Raji (cell line): Measurements from ENCODE around the gene SCN3B.

Experiments
- POLR2A ChIP-seq: IDR thresholded peaks from 2 replicates; pipeline ENCODE4 v1.6.1; 2011; ENCODE audit warnings: low read depth, low read length, control low read depth; ENCODE audit not compliant: insufficient read depth

The SCN3B gene

DNA sequence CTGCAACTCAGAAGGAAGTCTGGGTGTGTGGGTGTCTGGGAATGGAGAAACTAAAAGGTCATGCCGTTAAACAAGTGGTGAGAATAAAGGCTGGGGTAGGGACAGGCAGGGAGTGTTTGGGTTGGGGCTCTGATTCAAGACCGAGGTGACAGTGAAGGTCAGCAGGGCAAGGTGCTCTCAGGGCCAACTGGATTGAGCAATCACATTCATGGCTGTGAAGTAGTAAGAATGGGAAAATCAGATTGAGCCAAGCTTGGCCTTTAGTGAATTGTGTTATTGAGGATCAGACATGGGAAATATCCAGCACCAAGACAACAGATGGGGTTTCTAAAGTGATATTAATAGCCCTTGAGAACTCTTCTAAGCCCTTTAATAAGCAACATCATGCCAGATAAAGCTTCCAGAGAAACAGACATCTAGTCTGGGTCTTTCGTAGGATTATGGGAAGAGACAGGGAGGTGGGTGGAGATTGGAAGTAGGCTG lies 24.3 kb downstream of the SCN3B start:
- no peak for TF ChIP-seq POLR2A

GRCh38 chr11:123628936-123629683 lies 25.3 kb downstream of the SCN3B start:
- TF ChIP-seq POLR2A = no peak

DNA sequence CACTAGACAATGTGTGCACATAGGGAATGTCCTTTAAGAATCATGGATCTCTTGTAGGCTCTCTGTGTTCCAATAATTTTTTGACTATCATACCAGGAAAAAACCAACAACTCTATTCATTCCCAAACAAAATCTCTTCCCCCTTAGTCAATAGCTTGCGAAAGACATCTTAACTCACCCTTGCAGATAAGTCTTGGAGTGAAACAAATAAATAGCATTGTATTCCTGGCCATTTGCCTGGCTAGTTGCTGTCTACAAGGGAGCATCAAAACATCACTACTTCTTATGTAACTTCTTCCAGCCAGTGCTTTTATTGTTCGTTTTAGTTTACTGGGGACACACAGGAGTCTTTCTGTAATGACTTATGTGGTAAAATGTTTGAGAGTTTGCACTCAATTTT lies 29.4 kb downstream of the SCN3B start:
- TF ChIP-seq POLR2A = no peak

DNA sequence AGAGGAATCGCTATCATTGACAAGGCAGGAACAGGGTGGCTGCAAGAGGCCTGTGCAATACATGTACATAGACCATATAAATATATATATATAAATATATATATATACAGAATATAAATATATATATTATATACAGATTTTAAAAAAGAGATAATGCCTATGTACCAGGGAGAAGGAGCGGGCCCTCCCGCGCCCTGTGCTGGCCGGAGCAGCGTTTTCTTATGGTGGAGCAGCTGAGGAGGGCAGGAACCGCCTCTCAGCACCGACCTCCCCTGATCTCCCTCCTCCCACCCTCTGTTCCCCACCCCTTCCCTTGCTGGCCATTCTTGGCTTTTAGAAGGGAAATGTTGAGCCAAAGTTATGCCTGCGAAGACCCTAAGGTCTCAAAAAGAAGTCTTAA lies 31.8 kb downstream of the SCN3B start:
- TF ChIP-seq POLR2A = no peak

GRCh38 chr11:123616505-123617198 lies 37.8 kb downstream of the SCN3B start:
- no peak for TF ChIP-seq POLR2A

DNA sequence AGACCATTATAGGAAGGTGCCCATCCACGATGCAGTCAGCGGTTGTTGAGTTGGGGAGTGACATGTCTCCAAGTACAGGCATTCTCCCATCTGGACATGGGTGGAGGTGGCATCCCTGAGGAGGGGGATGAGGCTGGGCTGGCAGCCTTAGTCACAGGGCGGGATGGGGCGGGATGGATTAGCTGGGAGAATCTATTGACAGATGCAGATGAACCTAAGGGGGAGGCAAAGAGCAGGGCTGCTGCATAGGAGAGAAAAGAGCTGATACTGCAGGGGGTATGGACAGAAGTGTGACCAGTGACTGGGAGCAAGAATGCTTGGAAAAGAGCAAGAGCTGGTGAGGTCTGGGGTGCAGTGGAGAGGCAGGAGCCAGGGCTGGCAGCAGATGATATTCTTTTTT lies 42.7 kb downstream of the SCN3B start:
- no peak for TF ChIP-seq POLR2A

- no peak for TF ChIP-seq POLR2A
These were observed 45.5 kb downstream of the SCN3B start for GRCh38 chr11:123608945-123609344.

GRCh38 chr11:123608371-123608770 lies 46.1 kb downstream of the SCN3B start:
- TF ChIP-seq POLR2A = no peak

- TF ChIP-seq POLR2A = no peak
These were observed 46.6 kb downstream of the SCN3B start for GRCh38 chr11:123607781-123608180.

DNA sequence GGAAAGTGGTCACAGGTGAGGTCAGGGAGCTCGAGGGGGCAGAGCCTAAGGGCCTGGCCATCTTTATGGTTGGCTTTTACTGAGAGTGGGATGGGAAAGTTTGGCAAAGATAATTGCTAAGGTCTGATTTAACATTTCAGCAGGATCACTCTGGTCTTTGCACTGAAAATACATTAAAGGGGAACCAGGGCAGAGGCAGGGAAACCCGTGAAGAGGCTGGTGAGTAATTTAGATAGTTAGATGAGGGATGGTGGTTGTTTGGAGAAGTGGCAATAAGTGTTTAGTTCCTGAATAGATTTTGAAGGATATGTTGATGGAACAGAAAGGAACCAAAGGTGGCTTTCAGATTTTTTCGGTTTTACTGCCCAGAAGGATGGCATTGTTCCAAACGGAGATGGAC lies 50.8 kb downstream of the SCN3B start:
- no peak for TF ChIP-seq POLR2A

DNA sequence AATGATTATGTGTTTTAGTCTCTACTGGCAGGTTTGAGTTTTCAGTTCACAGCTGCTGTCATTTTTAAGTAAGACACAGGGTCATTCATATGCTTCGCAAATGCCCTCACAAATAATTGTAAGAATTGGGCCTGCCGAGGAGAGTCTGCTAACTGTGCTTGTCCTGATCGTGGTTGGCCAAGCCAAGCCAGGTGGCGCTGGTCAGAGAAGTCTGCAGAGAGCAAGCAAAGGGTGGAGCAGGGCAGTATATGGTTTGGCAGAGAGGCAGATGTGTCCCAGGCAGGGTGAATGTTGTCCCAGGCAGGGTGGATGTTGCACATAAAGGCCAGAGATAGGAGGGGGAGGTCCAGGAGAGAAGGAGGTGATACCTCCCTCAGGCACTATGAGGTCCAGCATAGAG lies 52.7 kb downstream of the SCN3B start:
- no peak for TF ChIP-seq POLR2A

GRCh38 chr11:123601136-123601535 lies 53.3 kb downstream of the SCN3B start:
- no peak for TF ChIP-seq POLR2A

DNA sequence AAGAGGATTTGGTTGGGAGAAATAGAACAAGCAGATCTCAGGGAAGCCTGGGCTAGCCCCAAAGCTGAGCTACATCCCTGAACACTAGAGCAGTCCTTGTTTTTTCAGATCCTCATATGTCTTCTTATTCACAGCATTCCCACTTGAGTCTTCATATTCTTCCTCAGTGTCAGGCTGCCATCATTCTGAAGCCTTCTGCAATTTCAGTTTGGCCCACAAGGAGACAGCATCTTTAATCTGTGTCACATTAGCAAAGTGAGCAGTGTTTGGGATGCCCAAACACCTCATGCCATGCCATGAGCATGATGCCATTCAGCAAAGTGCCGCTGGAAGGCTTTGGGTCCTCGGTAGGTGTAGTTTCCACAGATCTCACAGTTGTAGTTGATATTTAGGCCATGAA lies 56.6 kb downstream of the SCN3B start:
- TF ChIP-seq POLR2A = no peak

- TF ChIP-seq POLR2A = no peak
These were observed 59.5 kb downstream of the SCN3B start for GRCh38 chr11:123594921-123595320.

DNA sequence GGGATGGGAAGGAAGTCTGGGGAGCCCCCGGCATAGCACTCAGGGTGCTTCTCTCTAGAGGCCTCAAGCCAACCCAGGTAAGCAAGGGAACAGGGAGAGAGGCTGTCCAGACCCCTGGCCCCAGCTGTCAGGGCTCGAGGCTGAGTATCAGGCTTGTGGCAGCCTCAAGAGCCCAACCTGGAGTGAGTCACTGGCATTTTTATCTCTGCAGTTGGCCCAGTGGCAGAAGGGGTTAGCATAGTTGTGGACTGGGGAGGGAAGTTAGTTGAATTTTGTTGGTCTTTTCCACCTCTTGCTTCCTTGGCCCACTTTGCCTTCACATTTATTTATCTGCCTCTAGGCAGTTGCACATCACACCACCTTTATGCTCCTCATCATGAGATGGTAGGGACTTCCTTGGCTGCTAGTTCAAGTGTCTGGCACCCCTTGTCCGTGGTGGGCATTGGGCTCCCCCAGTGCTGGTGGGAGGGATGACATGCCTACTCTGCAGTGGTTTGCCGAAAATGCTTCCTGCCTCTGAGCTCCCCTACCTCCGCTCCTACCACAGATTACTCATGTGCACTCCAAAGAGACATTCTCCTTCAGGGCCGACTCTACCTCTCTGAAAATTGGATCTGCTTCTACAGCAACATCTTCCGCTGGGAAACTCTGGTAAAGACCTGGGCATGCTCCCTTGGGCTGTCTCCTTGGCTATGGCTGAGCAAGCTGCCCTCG lies 60.1 kb downstream of the SCN3B start:
- no peak for TF ChIP-seq POLR2A

DNA sequence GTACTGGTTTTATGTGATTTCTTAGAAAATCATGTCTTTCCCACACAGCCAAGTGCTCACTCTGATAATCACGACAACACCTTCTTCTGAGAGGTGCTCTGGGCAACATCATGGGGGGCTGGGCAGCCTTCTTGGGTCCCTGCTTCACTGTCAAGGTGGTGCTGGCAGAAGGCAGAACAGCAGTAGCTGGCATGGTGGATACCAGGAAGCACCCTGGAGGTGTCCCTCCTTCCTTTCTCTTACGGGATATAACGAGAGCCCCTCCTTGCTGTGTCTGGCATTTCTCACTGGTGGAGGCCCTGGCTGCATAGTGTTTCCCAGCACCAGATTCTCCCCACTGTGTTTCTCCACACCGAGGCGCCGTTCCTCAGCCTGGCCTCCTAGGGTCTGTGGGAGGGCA lies 60.9 kb downstream of the SCN3B start:
- no peak for TF ChIP-seq POLR2A

DNA sequence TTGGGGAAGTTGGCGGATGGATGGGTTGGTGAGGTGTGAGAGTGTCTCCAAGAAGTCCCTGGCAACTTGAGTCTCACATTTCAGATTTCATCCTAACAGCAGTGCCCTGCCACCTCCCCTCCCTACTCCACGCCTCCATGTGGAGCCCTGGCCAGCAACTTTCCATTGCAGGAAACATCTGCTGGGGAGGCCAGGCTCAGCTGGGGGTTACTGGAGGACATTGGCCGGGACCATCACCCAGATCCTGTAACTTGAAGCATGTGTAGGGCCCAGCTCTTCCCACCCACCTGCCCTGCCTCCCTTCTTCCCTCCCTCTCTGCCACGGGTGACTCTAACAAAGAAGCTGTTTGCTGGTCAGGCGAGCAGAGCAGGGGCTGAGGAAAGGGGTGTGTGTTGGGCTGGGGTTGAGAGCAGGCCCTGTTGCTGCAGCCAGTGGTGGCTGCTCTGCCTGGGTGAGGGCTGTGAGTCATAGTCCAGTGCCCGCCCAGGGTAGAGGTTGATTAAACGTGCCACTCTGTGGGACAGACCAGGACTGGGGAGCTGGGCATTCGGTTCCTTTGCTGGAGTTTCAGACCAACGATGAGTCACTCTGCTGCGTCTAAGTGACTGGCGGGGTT lies 64.0 kb downstream of the SCN3B start:
- TF ChIP-seq POLR2A = no peak
